Measurements from ENCODE around the gene KCNQ4.

KCNQ4 gene

GRCh38 chr1:40770296-40771070 lies 13.1 kb upstream of the KCNQ4 start:
- TF ChIP-seq TOX (CRISPR knock-in tag; IDR thresholded peaks at IDR 0.05; ENCODE audit: borderline replicate concordance) (no peak), ZNF70 (CRISPR knock-in tag; IDR thresholded peaks at IDR 0.05) (no peak), PPARA (CRISPR knock-in tag; IDR thresholded peaks at IDR 0.05; ENCODE audit: borderline replicate concordance) (no peak), TCF4 (CRISPR knock-in tag; IDR thresholded peaks at IDR 0.05; ENCODE audit: borderline replicate concordance) (no peak), OSR1 (CRISPR knock-in tag; IDR thresholded peaks at IDR 0.05) (no peak), ZNF565 (CRISPR knock-in tag; conservative IDR thresholded peaks at IDR 0.05; ENCODE audit: low read depth) (no peak), RARB (CRISPR knock-in tag; IDR thresholded peaks at IDR 0.05) (no peak)
- TF ChIP-seq, protein P1, sequence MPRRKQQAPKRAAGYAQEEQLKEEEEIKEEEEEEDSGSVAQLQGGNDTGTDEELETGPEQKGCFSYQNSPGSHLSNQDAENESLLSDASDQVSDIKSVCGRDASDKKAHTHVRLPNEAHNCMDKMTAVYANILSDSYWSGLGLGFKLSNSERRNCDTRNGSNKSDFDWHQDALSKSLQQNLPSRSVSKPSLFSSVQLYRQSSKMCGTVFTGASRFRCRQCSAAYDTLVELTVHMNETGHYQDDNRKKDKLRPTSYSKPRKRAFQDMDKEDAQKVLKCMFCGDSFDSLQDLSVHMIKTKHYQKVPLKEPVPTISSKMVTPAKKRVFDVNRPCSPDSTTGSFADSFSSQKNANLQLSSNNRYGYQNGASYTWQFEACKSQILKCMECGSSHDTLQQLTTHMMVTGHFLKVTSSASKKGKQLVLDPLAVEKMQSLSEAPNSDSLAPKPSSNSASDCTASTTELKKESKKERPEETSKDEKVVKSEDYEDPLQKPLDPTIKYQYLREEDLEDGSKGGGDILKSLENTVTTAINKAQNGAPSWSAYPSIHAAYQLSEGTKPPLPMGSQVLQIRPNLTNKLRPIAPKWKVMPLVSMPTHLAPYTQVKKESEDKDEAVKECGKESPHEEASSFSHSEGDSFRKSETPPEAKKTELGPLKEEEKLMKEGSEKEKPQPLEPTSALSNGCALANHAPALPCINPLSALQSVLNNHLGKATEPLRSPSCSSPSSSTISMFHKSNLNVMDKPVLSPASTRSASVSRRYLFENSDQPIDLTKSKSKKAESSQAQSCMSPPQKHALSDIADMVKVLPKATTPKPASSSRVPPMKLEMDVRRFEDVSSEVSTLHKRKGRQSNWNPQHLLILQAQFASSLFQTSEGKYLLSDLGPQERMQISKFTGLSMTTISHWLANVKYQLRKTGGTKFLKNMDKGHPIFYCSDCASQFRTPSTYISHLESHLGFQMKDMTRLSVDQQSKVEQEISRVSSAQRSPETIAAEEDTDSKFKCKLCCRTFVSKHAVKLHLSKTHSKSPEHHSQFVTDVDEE (CRISPR knock-in tag; IDR thresholded peaks at IDR 0.05): no peak
- ATAC-seq: no peak

DNA sequence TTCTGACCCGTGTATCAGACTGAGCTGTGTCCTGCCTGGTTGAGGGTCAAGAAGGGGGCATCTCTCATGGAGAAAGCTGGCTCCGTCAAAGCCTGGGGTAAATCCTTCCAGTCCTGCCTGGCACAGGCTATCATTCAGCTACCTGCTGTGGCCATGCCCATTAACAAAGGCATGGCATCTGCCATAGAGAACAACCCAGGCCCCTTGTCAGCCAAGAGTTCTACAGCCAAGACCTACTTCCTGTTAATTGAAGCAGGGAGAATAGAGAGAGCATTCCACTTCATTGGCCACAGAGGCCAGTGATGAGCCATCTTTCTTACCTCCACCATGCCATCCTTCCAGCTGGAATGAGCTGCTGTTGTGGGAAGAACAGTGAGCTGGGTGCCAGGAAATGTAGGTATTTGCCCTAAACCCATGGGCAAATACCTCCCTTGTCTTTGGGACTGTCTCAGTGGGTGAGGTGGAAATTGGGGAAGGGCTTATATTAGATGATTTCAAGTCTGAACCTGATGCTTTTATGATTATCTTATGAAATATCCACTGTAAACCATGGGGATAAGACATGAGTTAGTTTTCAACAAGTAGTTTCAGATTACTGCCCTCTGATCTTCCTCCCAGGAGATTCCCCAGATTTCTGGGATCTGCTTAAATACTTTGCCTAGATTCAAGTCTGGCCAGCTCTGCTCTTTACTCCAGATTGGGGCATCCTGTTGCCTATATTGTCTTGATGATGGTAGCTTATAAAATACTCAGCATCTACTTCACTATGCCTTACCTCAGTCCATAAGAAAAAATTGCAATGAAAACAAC lies 11.2 kb upstream of the KCNQ4 start:
- ATAC-seq: no peak
- TF ChIP-seq GLIS3 (CRISPR knock-in tag; IDR thresholded peaks at IDR 0.05) (no peak), PATZ1 (CRISPR knock-in tag; IDR thresholded peaks at IDR 0.05; ENCODE audit: borderline replicate concordance) (no peak), ZNF70 (CRISPR knock-in tag; IDR thresholded peaks at IDR 0.05) (no peak), CREB5 (CRISPR knock-in tag; IDR thresholded peaks at IDR 0.05; ENCODE audit: low read depth) (no peak), RARB (CRISPR knock-in tag; IDR thresholded peaks at IDR 0.05) (no peak), CSRNP3 (CRISPR knock-in tag; IDR thresholded peaks at IDR 0.05) (no peak), BACH2 (CRISPR knock-in tag; IDR thresholded peaks at IDR 0.05; ENCODE audit: borderline replicate concordance) (no peak), ZFP30 (CRISPR knock-in tag; IDR thresholded peaks at IDR 0.05) (no peak), ZNF8 (CRISPR knock-in tag; IDR thresholded peaks at IDR 0.05) (no peak), ZNF565 (CRISPR knock-in tag; conservative IDR thresholded peaks at IDR 0.05; ENCODE audit: low read depth) (no peak)
- TF ChIP-seq, protein P2, sequence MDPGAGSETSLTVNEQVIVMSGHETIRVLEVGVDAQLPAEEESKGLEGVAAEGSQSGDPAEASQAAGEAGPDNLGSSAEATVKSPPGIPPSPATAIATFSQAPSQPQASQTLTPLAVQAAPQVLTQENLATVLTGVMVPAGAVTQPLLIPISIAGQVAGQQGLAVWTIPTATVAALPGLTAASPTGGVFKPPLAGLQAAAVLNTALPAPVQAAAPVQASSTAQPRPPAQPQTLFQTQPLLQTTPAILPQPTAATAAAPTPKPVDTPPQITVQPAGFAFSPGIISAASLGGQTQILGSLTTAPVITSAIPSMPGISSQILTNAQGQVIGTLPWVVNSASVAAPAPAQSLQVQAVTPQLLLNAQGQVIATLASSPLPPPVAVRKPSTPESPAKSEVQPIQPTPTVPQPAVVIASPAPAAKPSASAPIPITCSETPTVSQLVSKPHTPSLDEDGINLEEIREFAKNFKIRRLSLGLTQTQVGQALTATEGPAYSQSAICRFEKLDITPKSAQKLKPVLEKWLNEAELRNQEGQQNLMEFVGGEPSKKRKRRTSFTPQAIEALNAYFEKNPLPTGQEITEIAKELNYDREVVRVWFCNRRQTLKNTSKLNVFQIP (CRISPR knock-in tag; IDR thresholded peaks at IDR 0.05; ENCODE audit: borderline replicate concordance, low read depth): no peak

- ATAC-seq: peak; percentile 18; the same call in 2 of the 3 replicates
- TF ChIP-seq TCF4 (CRISPR knock-in tag; IDR thresholded peaks at IDR 0.05; ENCODE audit: borderline replicate concordance): no peak
- TF ChIP-seq ARNTL (CRISPR knock-in tag; IDR thresholded peaks at IDR 0.05; ENCODE audit: borderline replicate concordance, low read depth): no peak
- TF ChIP-seq, protein P2 (CRISPR knock-in tag; IDR thresholded peaks at IDR 0.05; ENCODE audit: borderline replicate concordance, low read depth): no peak
- TF ChIP-seq TOX (CRISPR knock-in tag; IDR thresholded peaks at IDR 0.05; ENCODE audit: borderline replicate concordance): no peak
- TF ChIP-seq GLIS3 (CRISPR knock-in tag; IDR thresholded peaks at IDR 0.05): no peak
- TF ChIP-seq ZC3H10 (CRISPR knock-in tag; IDR thresholded peaks at IDR 0.05): no peak
- no peak for TF ChIP-seq ZNF70 (CRISPR knock-in tag; IDR thresholded peaks at IDR 0.05)
- TF ChIP-seq ISL1 (CRISPR knock-in tag; IDR thresholded peaks at IDR 0.05): no peak
- TF ChIP-seq ZFP30 (CRISPR knock-in tag; IDR thresholded peaks at IDR 0.05): no peak
- TF ChIP-seq SNAI2 (CRISPR knock-in tag; IDR thresholded peaks at IDR 0.05): no peak
These were observed 9.8 kb upstream of the KCNQ4 start for GRCh38 chr1:40773748-40774265.
